ENCODE measurements around the gene VANGL2. TPM values are rescaled to one million over a fixed set of nuclear protein-coding genes. Genes with fewer than 3 reads are reported as not detected.

VANGL2 gene
- total RNA-seq, 6 experiments from 2014 or later = 0.06 to 0.22 (median 0.12) TPM

DNA sequence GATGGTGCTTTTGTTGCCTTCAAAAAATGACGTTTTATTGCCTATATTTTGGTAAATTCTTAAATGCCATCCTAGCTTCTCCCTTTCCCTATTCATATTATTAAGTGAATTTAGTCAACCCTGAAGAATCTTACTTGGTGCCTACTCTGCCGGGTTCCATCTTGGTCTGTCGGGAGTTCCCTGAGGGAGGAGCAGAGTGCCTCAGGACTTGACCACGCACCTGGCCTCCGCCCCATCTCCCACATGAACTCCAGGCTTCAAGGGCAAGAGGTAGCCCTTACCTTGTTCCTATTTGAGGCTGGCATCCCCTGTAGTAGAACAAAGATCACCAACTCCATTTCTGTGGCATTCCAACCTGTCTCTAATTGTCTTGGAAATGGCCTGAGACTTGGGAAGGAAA, 21.5 kb downstream of the VANGL2 start:
- ATAC-seq (no peak), DNase-seq (peak in 1 of 3 donors; percentile 35)
- TF ChIP-seq, protein P1, sequence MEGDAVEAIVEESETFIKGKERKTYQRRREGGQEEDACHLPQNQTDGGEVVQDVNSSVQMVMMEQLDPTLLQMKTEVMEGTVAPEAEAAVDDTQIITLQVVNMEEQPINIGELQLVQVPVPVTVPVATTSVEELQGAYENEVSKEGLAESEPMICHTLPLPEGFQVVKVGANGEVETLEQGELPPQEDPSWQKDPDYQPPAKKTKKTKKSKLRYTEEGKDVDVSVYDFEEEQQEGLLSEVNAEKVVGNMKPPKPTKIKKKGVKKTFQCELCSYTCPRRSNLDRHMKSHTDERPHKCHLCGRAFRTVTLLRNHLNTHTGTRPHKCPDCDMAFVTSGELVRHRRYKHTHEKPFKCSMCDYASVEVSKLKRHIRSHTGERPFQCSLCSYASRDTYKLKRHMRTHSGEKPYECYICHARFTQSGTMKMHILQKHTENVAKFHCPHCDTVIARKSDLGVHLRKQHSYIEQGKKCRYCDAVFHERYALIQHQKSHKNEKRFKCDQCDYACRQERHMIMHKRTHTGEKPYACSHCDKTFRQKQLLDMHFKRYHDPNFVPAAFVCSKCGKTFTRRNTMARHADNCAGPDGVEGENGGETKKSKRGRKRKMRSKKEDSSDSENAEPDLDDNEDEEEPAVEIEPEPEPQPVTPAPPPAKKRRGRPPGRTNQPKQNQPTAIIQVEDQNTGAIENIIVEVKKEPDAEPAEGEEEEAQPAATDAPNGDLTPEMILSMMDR (IDR thresholded peaks at IDR 0.05) = no peak
- TF ChIP-seq POLR2A (IDR thresholded peaks at IDR 0.05) = no peak
- intact Hi-C loops (cut with DNase I) = no loop called here
- no peaks in the 10 kb centered on the region for H3K27me3 ChIP-seq
- no peak overlapping the region for H3K4me3 ChIP-seq
- WGBS (ENCODE audit: insufficient coverage, low coverage, low lambda C conversion rate, missing lambda C conversion rate) = 100% methylated on average over 2 of the region's 5 CpGs
- no peaks in the 10 kb centered on the region for H3K36me3 ChIP-seq
- no peaks in the 10 kb centered on the region for H3K9me3 ChIP-seq
- H3K4me1 ChIP-seq = no peaks in the 10 kb centered on the region
- no peak overlapping the region for H3K27ac ChIP-seq

DNA sequence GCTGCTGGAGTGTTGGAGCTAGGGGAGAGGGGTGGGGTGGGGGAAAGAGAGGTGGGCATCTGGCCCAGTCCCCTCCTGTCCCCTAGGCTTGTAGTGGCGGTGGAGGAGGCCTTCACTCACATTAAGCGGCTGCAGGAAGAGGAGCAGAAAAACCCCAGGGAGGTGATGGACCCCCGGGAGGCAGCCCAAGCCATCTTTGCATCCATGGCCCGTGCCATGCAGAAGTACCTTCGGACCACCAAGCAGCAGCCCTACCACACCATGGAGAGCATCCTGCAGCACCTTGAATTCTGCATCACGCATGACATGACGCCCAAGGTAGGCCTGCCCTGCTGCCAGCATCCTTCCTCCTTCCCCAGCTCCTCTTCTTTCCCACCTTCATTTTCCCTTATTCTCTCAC, 23.6 kb downstream of the VANGL2 start:
- no peaks in the 10 kb centered on the region for H3K36me3 ChIP-seq
- no peak for ATAC-seq
- H3K4me1 ChIP-seq = no peaks in the 10 kb centered on the region
- H3K27me3 ChIP-seq = no peaks in the 10 kb centered on the region
- no peak for TF ChIP-seq POLR2A (IDR thresholded peaks at IDR 0.05)
- TF ChIP-seq, protein P1 (IDR thresholded peaks at IDR 0.05) = no peak
- no peaks in the 10 kb centered on the region for H3K9me3 ChIP-seq
- H3K27ac ChIP-seq = no peak overlapping the region
- 96% methylated on average over 2 of the region's 7 CpGs for WGBS (ENCODE audit: insufficient coverage, low coverage, low lambda C conversion rate, missing lambda C conversion rate)
- intact Hi-C loops (cut with DNase I) = no loop called here
- no peak for DNase-seq
- H3K4me3 ChIP-seq = no peak overlapping the region

DNA sequence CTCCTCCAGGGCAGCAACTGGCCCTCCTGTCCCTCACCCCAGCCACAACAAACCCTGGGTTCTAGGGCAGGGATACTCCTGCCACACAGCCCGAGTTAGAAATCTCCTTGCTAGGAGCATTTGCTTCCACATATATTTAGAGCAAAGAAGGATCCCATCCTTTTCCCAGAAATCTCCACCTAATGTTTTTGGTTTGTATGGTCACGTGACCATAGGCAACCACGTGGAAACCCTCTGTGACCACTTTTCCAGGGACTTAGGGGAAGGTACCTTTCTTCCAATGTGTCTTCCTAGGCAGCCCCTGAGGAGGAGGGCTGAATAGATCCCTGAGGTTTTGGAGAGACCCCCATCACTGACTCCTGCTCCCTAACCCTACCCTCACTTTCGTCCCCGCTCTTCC, 25.5 kb downstream of the VANGL2 start:
- Histone ChIP-seq H3K4me1 (no peaks in the 10 kb centered on the region), H3K9me3 (no peaks in the 10 kb centered on the region), H3K27ac (no peak overlapping the region), H3K27me3 (no peaks in the 10 kb centered on the region), H3K4me3 (no peak overlapping the region), H3K36me3 (no peaks in the 10 kb centered on the region)
- WGBS (ENCODE audit: insufficient coverage, low coverage, low lambda C conversion rate, missing lambda C conversion rate) = no CpG with 5 or more reads among the region's 5 CpGs
- no peak for DNase-seq
- ATAC-seq = no peak
- TF ChIP-seq POLR2A (IDR thresholded peaks at IDR 0.05) = no peak
- TF ChIP-seq, protein P1 (IDR thresholded peaks at IDR 0.05) = no peak
- intact Hi-C loops (cut with DNase I) = loop anchor here (5.0 kb wide), 1 partner anchor 181 kb away; no protein-coding TSS in a partner anchor

DNA sequence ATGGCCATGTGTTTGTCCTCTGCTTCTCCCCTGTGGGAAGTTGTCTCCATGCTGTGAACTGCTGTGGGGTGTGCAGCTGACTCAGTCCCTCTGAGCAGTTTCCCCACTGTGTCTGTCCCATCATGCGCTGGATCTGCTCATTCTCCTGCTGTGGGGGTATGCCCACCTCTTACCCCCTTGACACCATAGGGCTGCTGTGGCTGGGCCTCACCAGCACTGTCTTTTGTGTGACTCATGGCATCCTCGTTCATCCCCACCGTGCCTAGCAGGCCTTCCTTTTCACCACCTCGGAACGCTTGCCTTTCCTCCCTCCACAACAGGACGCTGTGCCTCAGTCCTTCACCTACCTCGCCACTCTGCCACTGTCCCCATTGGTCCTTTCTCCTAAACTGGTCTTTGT, 27.3 kb downstream of the VANGL2 start:
- 93% methylated on average over 7 of the region's 7 CpGs for WGBS (ENCODE audit: insufficient coverage, low coverage, low lambda C conversion rate, missing lambda C conversion rate)
- Histone ChIP-seq H3K27ac (no peak overlapping the region), H3K9me3 (no peaks in the 10 kb centered on the region), H3K4me3 (no peak overlapping the region), H3K4me1 (no peaks in the 10 kb centered on the region), H3K36me3 (no peaks in the 10 kb centered on the region), H3K27me3 (no peaks in the 10 kb centered on the region)
- ATAC-seq = no peak
- DNase-seq = no peak
- TF ChIP-seq POLR2A (IDR thresholded peaks at IDR 0.05) = no peak
- TF ChIP-seq, protein P1 (IDR thresholded peaks at IDR 0.05) = no peak
- intact Hi-C loops (cut with DNase I) = loop anchor here (5.0 kb wide), 1 partner anchor 180 kb away; no protein-coding TSS in a partner anchor

DNA sequence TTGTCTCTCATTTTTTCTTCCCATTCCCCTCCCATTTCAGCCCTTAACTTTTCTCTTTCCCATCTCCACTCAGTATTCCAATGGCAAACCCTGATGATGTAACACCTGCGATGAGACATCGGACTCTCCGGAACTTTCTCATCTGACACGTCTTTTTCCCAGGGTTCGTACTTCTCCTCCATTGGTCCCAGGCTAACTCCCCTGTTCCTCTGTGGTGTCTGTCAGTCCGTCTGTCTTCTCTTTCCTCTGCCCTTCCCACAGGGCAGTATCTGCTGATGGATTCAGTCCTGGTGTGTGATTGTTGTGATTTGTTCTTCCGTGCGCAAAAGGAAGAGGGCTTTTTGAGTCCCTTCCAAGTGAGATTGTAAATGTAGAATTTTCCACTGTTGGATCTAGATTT, 27.7 kb downstream of the VANGL2 start:
- DNase-seq (no peak), ATAC-seq (no peak)
- Histone ChIP-seq H3K27ac (no peak overlapping the region), H3K9me3 (no peaks in the 10 kb centered on the region), H3K36me3 (no peaks in the 10 kb centered on the region), H3K4me1 (no peaks in the 10 kb centered on the region), H3K27me3 (no peaks in the 10 kb centered on the region), H3K4me3 (no peak overlapping the region)
- intact Hi-C loops (cut with DNase I) = loop anchor here (5.0 kb wide), 1 partner anchor 179 kb away; no protein-coding TSS in a partner anchor
- WGBS (ENCODE audit: insufficient coverage, low coverage, low lambda C conversion rate, missing lambda C conversion rate) = 72% methylated on average over 7 of the region's 8 CpGs
- TF ChIP-seq, protein P1 (IDR thresholded peaks at IDR 0.05) = no peak
- TF ChIP-seq POLR2A (IDR thresholded peaks at IDR 0.05) = no peak
